ENCODE results near the gene TIE1. TPM values are rescaled to one million over a fixed set of nuclear protein-coding genes. Genes with fewer than 3 reads are reported as not detected.

TIE1 gene
- total and polyA plus RNA-seq, 3 donors from 2014 or later: 10.5 to 16.8 (median 10.9) TPM

DNA sequence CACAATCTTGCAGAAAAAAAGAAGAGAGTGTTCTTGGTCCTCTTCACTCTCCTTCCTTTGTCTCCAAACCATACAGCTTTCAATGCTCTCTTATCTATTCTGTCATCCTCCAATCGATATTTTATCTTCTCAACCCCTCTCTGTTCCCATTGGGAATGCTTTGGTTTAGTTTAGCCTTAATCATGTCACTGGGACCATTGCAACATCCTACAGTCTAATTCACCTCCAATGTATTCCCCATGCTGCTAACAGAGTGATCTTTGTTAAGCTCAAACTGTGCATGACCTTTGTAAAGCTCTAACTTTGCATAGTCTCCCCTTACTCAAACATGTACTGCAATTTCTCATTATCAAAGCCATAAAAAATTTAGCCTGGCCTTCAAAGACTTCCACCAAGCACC lies 39.8 kb downstream of the TIE1 start:
- H3K9me3 ChIP-seq: no peaks in the 10 kb centered on the region
- H3K4me1 ChIP-seq: no peaks in the 10 kb centered on the region
- intact Hi-C loops (cut with DNase I; ENCODE audit: low total_unique reads): no loop called here
- TF ChIP-seq, protein P1, sequence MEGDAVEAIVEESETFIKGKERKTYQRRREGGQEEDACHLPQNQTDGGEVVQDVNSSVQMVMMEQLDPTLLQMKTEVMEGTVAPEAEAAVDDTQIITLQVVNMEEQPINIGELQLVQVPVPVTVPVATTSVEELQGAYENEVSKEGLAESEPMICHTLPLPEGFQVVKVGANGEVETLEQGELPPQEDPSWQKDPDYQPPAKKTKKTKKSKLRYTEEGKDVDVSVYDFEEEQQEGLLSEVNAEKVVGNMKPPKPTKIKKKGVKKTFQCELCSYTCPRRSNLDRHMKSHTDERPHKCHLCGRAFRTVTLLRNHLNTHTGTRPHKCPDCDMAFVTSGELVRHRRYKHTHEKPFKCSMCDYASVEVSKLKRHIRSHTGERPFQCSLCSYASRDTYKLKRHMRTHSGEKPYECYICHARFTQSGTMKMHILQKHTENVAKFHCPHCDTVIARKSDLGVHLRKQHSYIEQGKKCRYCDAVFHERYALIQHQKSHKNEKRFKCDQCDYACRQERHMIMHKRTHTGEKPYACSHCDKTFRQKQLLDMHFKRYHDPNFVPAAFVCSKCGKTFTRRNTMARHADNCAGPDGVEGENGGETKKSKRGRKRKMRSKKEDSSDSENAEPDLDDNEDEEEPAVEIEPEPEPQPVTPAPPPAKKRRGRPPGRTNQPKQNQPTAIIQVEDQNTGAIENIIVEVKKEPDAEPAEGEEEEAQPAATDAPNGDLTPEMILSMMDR (IDR thresholded peaks at IDR 0.05): no peak
- TF ChIP-seq POLR2A (IDR thresholded peaks at IDR 0.05): no peak
- no peaks in the 10 kb centered on the region for H3K36me3 ChIP-seq (ENCODE audit: low read depth, missing control alignments)
- no peak for DNase-seq
- H3K27me3 ChIP-seq: no peaks in the 10 kb centered on the region
- H3K27ac ChIP-seq: no peak overlapping the region
- 55 to 62% methylated on average over 1 of the region's 1 CpG for WGBS, 2 donors
- no peak overlapping the region for H3K4me3 ChIP-seq

DNA sequence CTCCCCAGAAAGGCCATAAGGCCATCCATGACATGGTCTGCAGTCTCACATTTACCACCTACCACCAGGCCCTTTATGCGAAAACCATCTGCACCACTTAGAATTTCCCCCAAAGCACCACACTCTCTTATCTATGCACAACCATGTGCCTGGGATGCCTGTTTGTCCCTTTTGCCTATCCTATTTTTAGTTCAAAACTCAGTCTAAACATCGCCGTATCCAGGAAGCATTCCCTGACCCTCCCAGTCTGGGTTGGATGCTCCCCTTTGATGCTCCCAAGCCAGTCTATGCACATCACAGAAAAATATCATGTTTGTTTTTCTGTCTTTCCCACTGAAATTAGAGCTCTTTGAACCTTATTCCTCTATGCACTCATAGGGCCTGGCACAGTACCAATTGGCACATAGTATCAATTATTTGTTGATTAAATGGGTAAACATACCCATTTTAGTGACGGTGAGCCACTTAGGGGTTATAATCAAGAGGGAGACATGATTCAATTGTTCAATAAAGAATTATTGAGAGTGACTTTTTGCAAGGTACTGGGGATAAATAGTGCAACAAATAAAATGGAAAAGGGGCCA lies 43.6 kb downstream of the TIE1 start:
- no peaks in the 10 kb centered on the region for H3K27me3 ChIP-seq
- H3K4me1 ChIP-seq: no peaks in the 10 kb centered on the region
- intact Hi-C loops (cut with DNase I; ENCODE audit: low total_unique reads): no loop called here
- peak overlapping the region in 1 of 2 donors; percentile 2 for H3K27ac ChIP-seq
- TF ChIP-seq POLR2A (IDR thresholded peaks at IDR 0.05): no peak
- TF ChIP-seq, protein P1 (IDR thresholded peaks at IDR 0.05): no peak
- H3K4me3 ChIP-seq: no peak overlapping the region
- DNase-seq: no peak
- H3K36me3 ChIP-seq (ENCODE audit: low read depth, missing control alignments): no peaks in the 10 kb centered on the region
- H3K9me3 ChIP-seq: no peaks in the 10 kb centered on the region
- 66 to 74% methylated on average over 4 of the region's 4 CpGs for WGBS, 2 donors

DNA sequence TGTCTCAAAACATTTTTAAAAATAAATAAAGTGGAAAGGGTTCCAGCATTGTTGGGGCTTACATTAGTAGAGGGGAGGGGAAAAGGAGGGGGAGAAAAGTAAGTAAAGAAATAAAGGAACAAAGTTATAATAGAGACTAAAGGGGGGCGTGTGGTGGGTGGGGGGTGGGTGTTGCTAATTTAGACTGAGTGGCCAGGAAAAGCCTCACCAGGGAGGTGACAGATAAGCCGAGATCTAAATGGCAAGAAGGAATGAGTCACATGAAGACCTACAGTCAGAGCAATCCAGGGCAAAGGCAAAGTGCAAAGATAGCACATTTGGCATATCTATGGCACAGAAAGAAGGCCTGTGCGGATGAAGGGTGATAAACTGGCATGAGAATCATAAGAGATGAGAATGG lies 44.3 kb downstream of the TIE1 start:
- WGBS, 2 donors: 55 to 72% methylated on average over 3 of the region's 3 CpGs
- Histone ChIP-seq H3K27ac (no peak overlapping the region), H3K27me3 (no peaks in the 10 kb centered on the region), H3K4me3 (no peak overlapping the region), H3K4me1 (no peaks in the 10 kb centered on the region), H3K36me3 (ENCODE audit: low read depth, missing control alignments) (no peaks in the 10 kb centered on the region), H3K9me3 (no peaks in the 10 kb centered on the region)
- intact Hi-C loops (cut with DNase I; ENCODE audit: low total_unique reads): no loop called here
- no peak for DNase-seq
- TF ChIP-seq, protein P1 (IDR thresholded peaks at IDR 0.05): no peak
- TF ChIP-seq POLR2A (IDR thresholded peaks at IDR 0.05): no peak

DNA sequence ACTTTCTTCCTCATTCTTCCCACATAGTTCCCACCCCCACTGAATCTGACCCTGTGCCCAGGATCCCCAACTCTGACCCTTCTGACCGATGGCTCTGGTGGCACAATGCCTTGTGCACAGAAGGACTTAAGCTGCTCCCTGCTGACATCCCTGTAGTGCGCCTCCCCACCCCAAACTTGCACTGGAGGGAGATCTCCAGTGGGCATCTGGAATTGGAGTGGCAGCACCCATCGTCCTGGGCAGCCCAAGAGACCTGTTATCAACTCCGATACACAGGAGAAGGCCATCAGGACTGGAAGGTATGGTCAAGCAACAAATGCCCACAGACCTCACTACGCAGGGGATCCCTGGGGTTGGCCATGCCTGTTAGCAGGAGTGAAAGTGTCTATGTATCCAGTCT lies 45.9 kb downstream of the TIE1 start:
- no peaks in the 10 kb centered on the region for H3K36me3 ChIP-seq (ENCODE audit: low read depth, missing control alignments)
- H3K4me1 ChIP-seq: no peaks in the 10 kb centered on the region
- H3K27ac ChIP-seq: no peak overlapping the region
- no peaks in the 10 kb centered on the region for H3K9me3 ChIP-seq
- WGBS, 2 donors: 77 to 93% methylated on average over 2 to 5 of the region's 5 CpGs
- TF ChIP-seq, protein P1 (IDR thresholded peaks at IDR 0.05): no peak
- no peak for TF ChIP-seq POLR2A (IDR thresholded peaks at IDR 0.05)
- H3K27me3 ChIP-seq: no peaks in the 10 kb centered on the region
- no peak for DNase-seq
- H3K4me3 ChIP-seq: no peak overlapping the region
- intact Hi-C loops (cut with DNase I; ENCODE audit: low total_unique reads): no loop called here

DNA sequence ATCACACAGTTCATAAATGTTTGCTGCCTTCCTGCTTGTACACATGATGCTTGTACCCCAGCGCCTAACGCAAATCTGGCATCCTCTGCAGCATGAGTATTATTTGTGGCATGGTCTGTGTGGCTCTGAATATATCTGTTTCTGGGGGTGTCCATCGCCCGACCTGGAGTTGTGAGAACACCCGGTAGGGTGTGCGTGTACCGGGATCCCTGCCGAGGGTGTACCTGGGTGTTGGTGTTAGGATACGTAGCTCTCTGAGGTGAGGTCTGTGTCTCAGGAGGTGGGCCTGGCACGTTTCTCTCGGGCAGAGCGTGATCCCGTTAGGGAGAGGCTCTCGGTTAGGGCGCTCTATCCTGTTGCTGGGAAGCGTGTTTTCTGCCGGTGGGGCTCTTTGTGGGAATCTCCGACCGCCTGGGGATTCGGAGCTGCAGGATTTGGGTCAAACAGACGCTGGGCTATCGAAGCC lies 47.6 kb downstream of the TIE1 start:
- Histone ChIP-seq H3K27me3 (no peaks in the 10 kb centered on the region), H3K27ac (peak overlapping the region; percentile 72 to 76), H3K4me3 (peak overlapping the region; percentile 48 to 77), H3K9me3 (no peaks in the 10 kb centered on the region), H3K4me1 (no peaks in the 10 kb centered on the region), H3K36me3 (ENCODE audit: low read depth, missing control alignments) (no peaks in the 10 kb centered on the region)
- no peak for DNase-seq
- intact Hi-C loops (cut with DNase I; ENCODE audit: low total_unique reads): no loop called here
- TF ChIP-seq, protein P1 (IDR thresholded peaks at IDR 0.05): no peak
- TF ChIP-seq POLR2A (IDR thresholded peaks at IDR 0.05): no peak
- 9 to 37% methylated on average over 2 to 22 of the region's 22 CpGs for WGBS, 2 donors
